ENCODE results near the gene EPB41L4B.

DNA sequence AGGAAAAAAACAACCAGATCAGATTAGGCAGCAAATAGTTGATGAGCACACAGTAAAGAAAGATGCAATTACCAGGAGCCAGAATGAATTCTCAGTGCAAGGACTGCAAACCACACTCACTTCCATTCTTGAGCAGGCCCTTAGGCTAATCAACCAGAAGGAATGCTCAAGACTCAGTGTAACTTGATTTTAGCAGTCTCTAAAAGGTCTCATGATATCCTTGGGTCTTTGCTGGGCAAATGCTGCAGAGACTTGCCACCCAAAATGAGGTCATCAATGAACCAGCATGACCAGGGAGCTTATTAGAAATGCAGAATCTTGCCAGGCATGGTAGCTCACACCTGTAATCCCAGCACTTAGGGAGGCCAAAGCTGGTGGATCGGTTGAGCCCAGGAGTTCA, 181.0 kb downstream of the EPB41L4B start:
- TF ChIP-seq CTCF (conservative IDR thresholded peaks at IDR 0.05 in 1 of 2, IDR thresholded peaks at IDR 0.05 in 1 of 2; ENCODE audit: low read depth in 1 of 2, low read length in 2 of 2) (no peak), EZH2 (IDR thresholded peaks at IDR 0.05; ENCODE audit: low read length, missing control alignments) (no peak)
